ENCODE measurements around the gene RASGRP1.

DNA sequence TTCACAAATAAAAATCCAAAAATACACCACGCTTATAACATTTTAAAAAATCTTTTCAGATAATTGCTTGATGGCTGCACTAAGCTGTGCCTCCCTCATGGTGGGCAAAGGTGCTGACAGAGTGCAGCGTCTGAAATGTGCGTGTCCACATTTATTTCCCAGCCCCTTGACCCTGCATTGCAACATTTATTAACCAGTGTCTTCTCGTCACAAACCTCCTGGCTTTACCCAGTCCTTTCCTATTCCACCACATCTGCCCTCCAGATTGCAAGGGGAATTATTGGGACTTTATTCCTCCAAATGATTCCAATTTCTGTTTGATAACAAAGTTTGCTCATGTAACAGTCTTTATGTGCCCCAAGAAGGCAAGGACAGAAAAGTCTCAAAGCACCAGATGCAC lies 5.5 kb downstream of the RASGRP1 start:
- TF ChIP-seq, protein P1, sequence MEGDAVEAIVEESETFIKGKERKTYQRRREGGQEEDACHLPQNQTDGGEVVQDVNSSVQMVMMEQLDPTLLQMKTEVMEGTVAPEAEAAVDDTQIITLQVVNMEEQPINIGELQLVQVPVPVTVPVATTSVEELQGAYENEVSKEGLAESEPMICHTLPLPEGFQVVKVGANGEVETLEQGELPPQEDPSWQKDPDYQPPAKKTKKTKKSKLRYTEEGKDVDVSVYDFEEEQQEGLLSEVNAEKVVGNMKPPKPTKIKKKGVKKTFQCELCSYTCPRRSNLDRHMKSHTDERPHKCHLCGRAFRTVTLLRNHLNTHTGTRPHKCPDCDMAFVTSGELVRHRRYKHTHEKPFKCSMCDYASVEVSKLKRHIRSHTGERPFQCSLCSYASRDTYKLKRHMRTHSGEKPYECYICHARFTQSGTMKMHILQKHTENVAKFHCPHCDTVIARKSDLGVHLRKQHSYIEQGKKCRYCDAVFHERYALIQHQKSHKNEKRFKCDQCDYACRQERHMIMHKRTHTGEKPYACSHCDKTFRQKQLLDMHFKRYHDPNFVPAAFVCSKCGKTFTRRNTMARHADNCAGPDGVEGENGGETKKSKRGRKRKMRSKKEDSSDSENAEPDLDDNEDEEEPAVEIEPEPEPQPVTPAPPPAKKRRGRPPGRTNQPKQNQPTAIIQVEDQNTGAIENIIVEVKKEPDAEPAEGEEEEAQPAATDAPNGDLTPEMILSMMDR (IDR thresholded peaks at IDR 0.05 in 2 of 3, conservative IDR thresholded peaks at IDR 0.05 in 1 of 3; ENCODE audit: borderline replicate concordance in 1 of 3, insufficient read depth in 1 of 3, low read depth in 2 of 3, low read length in 2 of 3), result no peak
- TF ChIP-seq, protein P2, sequence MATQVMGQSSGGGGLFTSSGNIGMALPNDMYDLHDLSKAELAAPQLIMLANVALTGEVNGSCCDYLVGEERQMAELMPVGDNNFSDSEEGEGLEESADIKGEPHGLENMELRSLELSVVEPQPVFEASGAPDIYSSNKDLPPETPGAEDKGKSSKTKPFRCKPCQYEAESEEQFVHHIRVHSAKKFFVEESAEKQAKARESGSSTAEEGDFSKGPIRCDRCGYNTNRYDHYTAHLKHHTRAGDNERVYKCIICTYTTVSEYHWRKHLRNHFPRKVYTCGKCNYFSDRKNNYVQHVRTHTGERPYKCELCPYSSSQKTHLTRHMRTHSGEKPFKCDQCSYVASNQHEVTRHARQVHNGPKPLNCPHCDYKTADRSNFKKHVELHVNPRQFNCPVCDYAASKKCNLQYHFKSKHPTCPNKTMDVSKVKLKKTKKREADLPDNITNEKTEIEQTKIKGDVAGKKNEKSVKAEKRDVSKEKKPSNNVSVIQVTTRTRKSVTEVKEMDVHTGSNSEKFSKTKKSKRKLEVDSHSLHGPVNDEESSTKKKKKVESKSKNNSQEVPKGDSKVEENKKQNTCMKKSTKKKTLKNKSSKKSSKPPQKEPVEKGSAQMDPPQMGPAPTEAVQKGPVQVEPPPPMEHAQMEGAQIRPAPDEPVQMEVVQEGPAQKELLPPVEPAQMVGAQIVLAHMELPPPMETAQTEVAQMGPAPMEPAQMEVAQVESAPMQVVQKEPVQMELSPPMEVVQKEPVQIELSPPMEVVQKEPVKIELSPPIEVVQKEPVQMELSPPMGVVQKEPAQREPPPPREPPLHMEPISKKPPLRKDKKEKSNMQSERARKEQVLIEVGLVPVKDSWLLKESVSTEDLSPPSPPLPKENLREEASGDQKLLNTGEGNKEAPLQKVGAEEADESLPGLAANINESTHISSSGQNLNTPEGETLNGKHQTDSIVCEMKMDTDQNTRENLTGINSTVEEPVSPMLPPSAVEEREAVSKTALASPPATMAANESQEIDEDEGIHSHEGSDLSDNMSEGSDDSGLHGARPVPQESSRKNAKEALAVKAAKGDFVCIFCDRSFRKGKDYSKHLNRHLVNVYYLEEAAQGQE (IDR thresholded peaks at IDR 0.05; ENCODE audit: low read depth), result no peak
- TF ChIP-seq POLR2A (IDR thresholded peaks at IDR 0.05; ENCODE audit: borderline replicate concordance, extremely low read depth, insufficient read depth, insufficient read length) (no peak), ZNF274 (IDR thresholded peaks at IDR 0.05; ENCODE audit: low read depth, low read length) (no peak), POLR2AphosphoS5 (IDR thresholded peaks at IDR 0.05; ENCODE audit: low read depth, low read length) (no peak), TCF7L2 (IDR thresholded peaks at IDR 0.05; ENCODE audit: borderline replicate concordance, extremely low read depth, insufficient read depth, insufficient read length) (no peak), EZH2 (IDR thresholded peaks at IDR 0.05) (no peak), SIN3A (IDR thresholded peaks at IDR 0.05; ENCODE audit: low read depth) (no peak)
- TF ChIP-seq, protein P3, sequence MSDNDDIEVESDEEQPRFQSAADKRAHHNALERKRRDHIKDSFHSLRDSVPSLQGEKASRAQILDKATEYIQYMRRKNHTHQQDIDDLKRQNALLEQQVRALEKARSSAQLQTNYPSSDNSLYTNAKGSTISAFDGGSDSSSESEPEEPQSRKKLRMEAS (IDR thresholded peaks at IDR 0.05), result no peak

Measured in HCT116 (cell line).